ENCODE results near the gene CTU2.

- no peak for TF ChIP-seq GATA3 (IDR thresholded peaks at IDR 0.05; ENCODE audit: low read depth, low read length)
- TF ChIP-seq GATA2 (IDR thresholded peaks at IDR 0.05; ENCODE audit: low read depth, low read length), result no peak
Measured at GRCh38 chr16:88722784-88723506, 16.6 kb downstream of the CTU2 start.

Measured in SH-SY5Y (cell line).